Ramos (cell line): ENCODE results near the gene FAM222B.
"Not testable (repeated sequence)": the region's sequence is repeated elsewhere in the genome, so short reads cannot be mapped to it uniquely, and the experiment has no call there.

Experiments
- in situ Hi-C: fragments of 300-500 bp; cut with MboI; formaldehyde crosslinking; loops from one replicate; pipeline ENCODE4 v1.14.3; 2022; ENCODE audit warnings: low sequenced_read_pairs; ENCODE audit not compliant: unreplicated experiment

Gene FAM222B

GRCh38 chr17:28842282-28843012 is at the start of gene FAM222B:
FAM222B (minus strand) TSS chr17:28842790; CDS start chr17:28766667, 76,123 bp downstream.
- in situ Hi-C loops: loop anchor here (25.0 kb wide), 1 partner anchor 445 kb away; the partner anchor contains the start of gene NUFIP2

GRCh38 chr17:28892024-28892423 is 49.4 kb upstream of the FAM222B start:
- in situ Hi-C loops: loop anchor here (5.0 kb wide), 1 partner anchor 35 kb away; the partner anchor contains the start of gene ERAL1

GRCh38 chr17:28891201-28891600 is 48.6 kb upstream of the FAM222B start:
- in situ Hi-C loops: loop anchor here (5.0 kb wide), 1 partner anchor 34 kb away; the partner anchor contains the start of gene ERAL1

GRCh38 chr17:28889996-28890395 is 47.4 kb upstream of the FAM222B start:
- in situ Hi-C loops: loop anchor here (5.0 kb wide), 1 partner anchor 33 kb away; the partner anchor contains the start of gene ERAL1

GRCh38 chr17:28888832-28889231 is 46.2 kb upstream of the FAM222B start:
- in situ Hi-C loops: no loop called here

GRCh38 chr17:28887871-28888471 is 45.4 kb upstream of the FAM222B start:
- in situ Hi-C loops: no loop called here

GRCh38 chr17:28885951-28886350 is 43.4 kb upstream of the FAM222B start:
- in situ Hi-C loops: no loop called here

GRCh38 chr17:28885363-28885762 is 42.8 kb upstream of the FAM222B start:
- in situ Hi-C loops: no loop called here

- in situ Hi-C loops: no loop called here
Observed at GRCh38 chr17:28883967-28884702, 41.5 kb upstream of the FAM222B start.

- in situ Hi-C loops: no loop called here
Observed at GRCh38 chr17:28882154-28882895, 39.7 kb upstream of the FAM222B start.

GRCh38 chr17:28881533-28882056 is 39.0 kb upstream of the FAM222B start:
- in situ Hi-C loops: no loop called here

GRCh38 chr17:28880572-28880945 is 38.0 kb upstream of the FAM222B start:
- in situ Hi-C loops: no loop called here

GRCh38 chr17:28879886-28880571 is 37.4 kb upstream of the FAM222B start:
- in situ Hi-C loops: no loop called here

GRCh38 chr17:28878981-28879380 is 36.4 kb upstream of the FAM222B start:
- in situ Hi-C loops: no loop called here

GRCh38 chr17:28878158-28878910 is 35.7 kb upstream of the FAM222B start:
- in situ Hi-C loops: no loop called here

- in situ Hi-C loops: not testable (repeated sequence)
Observed at GRCh38 chr17:28877150-28877711, 34.6 kb upstream of the FAM222B start.

GRCh38 chr17:28875848-28876550 is 33.4 kb upstream of the FAM222B start:
- in situ Hi-C loops: no loop called here

- in situ Hi-C loops: no loop called here
Observed at GRCh38 chr17:28874750-28875149, 32.2 kb upstream of the FAM222B start.
